Measurements from ENCODE around the gene DPYSL5. TPM values are rescaled to one million over a fixed set of nuclear protein-coding genes. Genes with fewer than 3 reads are reported as not detected.

The DPYSL5 gene
- total and polyA plus RNA-seq, 2 experiments from 2014 or later = 0.21 to 0.63 TPM

DNA sequence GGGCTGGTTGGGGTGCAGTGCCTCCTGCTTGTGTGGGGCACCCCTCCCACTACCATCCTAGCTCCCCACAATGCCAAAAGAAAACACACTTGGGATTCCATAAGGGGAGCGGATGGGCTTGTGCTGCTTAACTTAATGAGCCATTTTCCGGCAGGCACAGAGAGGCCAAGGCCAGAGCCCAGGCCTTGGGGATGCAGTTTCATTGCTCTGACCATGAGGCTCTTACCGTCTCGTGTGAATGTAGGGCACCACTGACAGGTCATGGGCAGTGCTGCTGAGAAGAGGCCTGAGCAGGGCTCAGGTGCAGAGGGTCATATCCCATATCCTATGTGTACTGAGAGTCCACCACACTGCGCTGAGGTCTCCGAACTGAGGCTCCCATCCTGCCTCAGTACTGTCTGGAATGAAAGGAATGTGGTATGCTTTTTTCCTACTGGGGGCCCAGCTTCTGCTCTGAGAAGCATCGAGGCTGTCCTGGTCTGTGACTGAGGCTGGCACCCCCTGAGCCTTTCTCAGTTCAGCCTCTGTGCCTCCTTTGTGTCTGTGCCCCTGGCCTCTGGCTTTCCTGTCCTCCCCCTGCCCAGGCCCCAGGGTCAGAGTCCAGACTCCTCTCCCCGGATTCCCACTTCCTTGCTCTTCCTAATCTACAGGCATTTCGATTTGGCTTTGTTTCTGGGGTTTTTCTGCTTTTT is 77.3 kb downstream of the DPYSL5 start:
- peak; percentile 49 for DNase-seq (ENCODE audit: low spot score)
- Histone ChIP-seq H3K4me1 (ENCODE audit: insufficient read depth) (peaks cover 15% of the 10 kb centered on the region), H3K4me2 (peak overlapping the region; percentile 41), H4K20me1 (ENCODE audit: insufficient read depth, poor library complexity, severe bottlenecking) (no peaks in the 10 kb centered on the region), H2AFZ (peak overlapping the region; percentile 42), H3K79me2 (no peaks in the 10 kb centered on the region), H3K36me3 (replicated peaks; ENCODE audit: insufficient read depth, low read depth) (no peaks in the 10 kb centered on the region), H3K4me3 (no peak overlapping the region), H3K9me3 (ENCODE audit: low read depth) (no peaks in the 10 kb centered on the region), H3K9me2 (replicated peaks; ENCODE audit: insufficient read depth) (no peaks in the 10 kb centered on the region), H3K27me3 (no peaks in the 10 kb centered on the region), H3K27ac (peak overlapping the region; percentile 63)
- 48% methylated on average over 9 of the region's 9 CpGs for WGBS (ENCODE audit: low lambda C conversion rate, missing lambda C conversion rate)
- TF ChIP-seq CTCF (IDR thresholded peaks at IDR 0.05; ENCODE audit: poor library complexity) = no peak
- no peak for TF ChIP-seq EZH2 (IDR thresholded peaks at IDR 0.05; ENCODE audit: borderline replicate concordance)
- TF ChIP-seq EZH2phosphoT487 (IDR thresholded peaks at IDR 0.05; ENCODE audit: low read depth, severe bottlenecking, unreplicated experiment) = no peak

DNA sequence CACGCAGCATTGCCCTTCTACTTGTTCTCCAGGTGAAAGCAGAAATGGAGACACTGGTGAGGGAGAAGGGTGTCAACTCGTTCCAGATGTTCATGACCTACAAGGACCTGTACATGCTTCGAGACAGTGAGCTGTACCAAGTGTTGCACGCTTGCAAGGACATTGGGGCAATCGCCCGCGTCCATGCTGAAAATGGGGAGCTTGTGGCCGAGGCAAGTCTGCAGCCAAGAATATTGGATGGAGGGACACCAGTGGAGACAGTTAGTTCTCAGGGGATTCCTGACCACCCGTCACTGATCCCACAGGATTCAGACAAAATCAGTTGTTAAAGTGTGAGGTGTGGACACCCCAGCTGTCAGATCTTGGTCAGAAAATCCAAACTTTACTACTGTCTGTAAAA is 79.3 kb downstream of the DPYSL5 start:
- no peak overlapping the region for H3K4me2 ChIP-seq

DNA sequence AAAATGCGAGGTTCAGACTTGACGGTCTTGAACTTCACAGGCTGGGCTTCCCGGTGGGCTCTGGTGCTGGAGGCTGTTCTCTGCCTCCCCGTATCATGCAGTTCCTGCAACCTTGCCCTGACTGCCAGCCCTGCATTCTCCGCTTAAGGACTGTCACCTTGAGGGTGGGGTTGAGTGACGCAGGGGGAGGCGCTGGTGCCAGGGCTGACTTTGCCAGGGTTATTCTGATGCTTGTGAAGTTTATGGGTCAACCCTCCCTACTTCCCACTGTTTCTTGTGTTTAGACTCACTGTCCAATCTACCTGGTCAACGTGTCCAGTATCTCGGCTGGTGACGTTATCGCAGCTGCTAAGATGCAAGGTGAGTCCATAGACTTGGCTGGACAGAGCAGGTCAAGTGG is 85.0 kb downstream of the DPYSL5 start:
- Histone ChIP-seq H3K4me3 (no peak overlapping the region), H4K20me1 (ENCODE audit: insufficient read depth, poor library complexity, severe bottlenecking) (no peaks in the 10 kb centered on the region), H3K36me3 (replicated peaks; ENCODE audit: insufficient read depth, low read depth) (no peaks in the 10 kb centered on the region), H3K4me2 (no peak overlapping the region), H3K79me2 (no peaks in the 10 kb centered on the region), H3K9me2 (replicated peaks; ENCODE audit: insufficient read depth) (no peaks in the 10 kb centered on the region), H3K27ac (no peak overlapping the region), H3K9me3 (ENCODE audit: low read depth) (no peaks in the 10 kb centered on the region), H3K27me3 (no peaks in the 10 kb centered on the region), H2AFZ (no peak overlapping the region), H3K4me1 (ENCODE audit: insufficient read depth) (no peaks in the 10 kb centered on the region)
- TF ChIP-seq EZH2phosphoT487 (IDR thresholded peaks at IDR 0.05; ENCODE audit: low read depth, severe bottlenecking, unreplicated experiment) (no peak), CTCF (IDR thresholded peaks at IDR 0.05; ENCODE audit: poor library complexity) (no peak), EZH2 (IDR thresholded peaks at IDR 0.05; ENCODE audit: borderline replicate concordance) (no peak)
- 84% methylated on average over 11 of the region's 11 CpGs for WGBS (ENCODE audit: low lambda C conversion rate, missing lambda C conversion rate)
- DNase-seq (ENCODE audit: low spot score) = no peak

More for the DNA sequence above, 79.3 kb downstream of the DPYSL5 start:
- Histone ChIP-seq H2AFZ (no peak overlapping the region), H3K36me3 (replicated peaks; ENCODE audit: insufficient read depth, low read depth) (no peaks in the 10 kb centered on the region), H3K79me2 (no peaks in the 10 kb centered on the region), H3K9me2 (replicated peaks; ENCODE audit: insufficient read depth) (no peaks in the 10 kb centered on the region), H3K4me1 (ENCODE audit: insufficient read depth) (peaks cover 15% of the 10 kb centered on the region), H4K20me1 (ENCODE audit: insufficient read depth, poor library complexity, severe bottlenecking) (no peaks in the 10 kb centered on the region), H3K27me3 (no peaks in the 10 kb centered on the region), H3K4me3 (no peak overlapping the region), H3K27ac (no peak overlapping the region), H3K9me3 (ENCODE audit: low read depth) (no peaks in the 10 kb centered on the region)
- TF ChIP-seq CTCF (IDR thresholded peaks at IDR 0.05; ENCODE audit: poor library complexity) (no peak), EZH2phosphoT487 (IDR thresholded peaks at IDR 0.05; ENCODE audit: low read depth, severe bottlenecking, unreplicated experiment) (no peak), EZH2 (IDR thresholded peaks at IDR 0.05; ENCODE audit: borderline replicate concordance) (no peak)
- no peak for DNase-seq (ENCODE audit: low spot score)
- WGBS (ENCODE audit: low lambda C conversion rate, missing lambda C conversion rate) = 89% methylated on average over 9 of the region's 9 CpGs
